H1 (cell line): Measurements from ENCODE around the gene GPR176. TPM values are rescaled to one million over a fixed set of nuclear protein-coding genes. Genes with fewer than 3 reads are reported as not detected.

ENCODE experiments used
- ATF2 ChIP-seq: IDR thresholded peaks from 2 replicates; pipeline ENCODE4 v1.6.1; 2012; ENCODE audit warnings: low read length, inconsistent platforms
- CTCF ChIP-seq, 3 experiments: IDR thresholded peaks; 1 replicate in 2 of 3; 2 replicates in 1 of 3; pipeline versions ENCODE4 v1.5.1 to v1.6.1; 2011; ENCODE audit warnings: low read length in 3 of 3, mild to moderate bottlenecking in 3 of 3, inconsistent platforms in 2 of 3, low read depth in 1 of 3, moderate library complexity in 1 of 3; ENCODE audit not compliant: insufficient read depth in 1 of 3; ENCODE audit errors: control extremely low read depth in 1 of 3
- polyA plus RNA-seq, 7 experiments: library from polyadenylated mRNA; depleted of rRNA in 3 of 7; stranded (reverse) in 5 of 7; unstranded in 2 of 7; fragments of >200 nt in 5 of 7; fragments of 200-250 nt in 2 of 7; gene quantifications; 1 replicate in 5 of 7; 2 replicates in 1 of 7; 4 replicates in 1 of 7; pipeline versions ENCODE4 v1.2.1 to v1.2.3, GENCODE V29; 2011 to 2013; ENCODE audit warnings: missing spikeins in 2 of 7, mixed read lengths in 2 of 7
- total RNA-seq: library from RNA; stranded (reverse); fragmentation: NEBNext Ultra II Directional; extraction: Animal tissue kit (Norgen Biotek cat#: 25700); gene quantifications from 2 replicates; pipeline ENCODE4 v1.2.1, GENCODE V29; 2021

The GPR176 gene
- total and polyA plus RNA-seq, 2 of the 8 experiments (the other 6 are each of a cell fraction or from before 2014, with no cell fraction given), result 190 to 281 TPM

- peak in 2 of 3 experiments; percentile 8 to 39; a peak in 2 of 4 replicates for TF ChIP-seq CTCF (IDR thresholded peaks at IDR 0.05; ENCODE audit: control extremely low read depth in 1 of 3, insufficient read depth in 1 of 3, low read depth in 1 of 3, low read length in 3 of 3)
- no peak for TF ChIP-seq ATF2
- TF ChIP-seq, all 59 proteins: peak for 5
Observed at GRCh38 chr15:39887832-39888231, 32.2 kb downstream of the GPR176 start (continued).
